Prostate gland (tissue), 2 donors: ENCODE measurements around the gene LRRC8E.

Experiments used
- CTCF ChIP-seq, 4 experiments: fragments of 200-600 bp in 2 of 4; fragments of 450-650 bp in 2 of 4; sonication (generic) in 2 of 4; IDR thresholded peaks; 1 replicate in 3 of 4; 2 replicates in 1 of 4; pipeline ENCODE4 v1.5.1; 2016 to 2019; ENCODE audit warnings: antibody characterized with exemption in 4 of 4, mild to moderate bottlenecking in 2 of 4, moderate library complexity in 2 of 4
- POLR2A ChIP-seq: fragments of 450-650 bp; IDR thresholded peaks from one replicate; pipeline ENCODE4 v1.6.1; 2016; ENCODE audit warnings: antibody characterized with exemption, mild to moderate bottlenecking
- POLR2AphosphoS5 ChIP-seq: sonication (generic); formaldehyde crosslinking; IDR thresholded peaks from one replicate; pipeline ENCODE4 v1.6.1; 2017; ENCODE audit warnings: antibody characterized with exemption

GRCh38 chr19:7888826-7889217 lies 512 bp downstream of the LRRC8E start:
- TF ChIP-seq CTCF (IDR thresholded peaks at IDR 0.05) (no peak), POLR2AphosphoS5 (no peak), POLR2A (no peak)
